Mesendoderm (in vitro differentiated cells): ENCODE results near the gene TBCC.

Experiments used
- DNase-seq: peaks from one replicate; pipeline ENCODE4 v3.0.0; 2013
- H2AK5ac ChIP-seq: 2 replicates; pipeline ENCODE4 v1.6.1; 2013; ENCODE audit warnings: low read length, inconsistent platforms
- H2BK120ac ChIP-seq: 2 replicates; pipeline ENCODE4 v1.6.1; 2013; ENCODE audit warnings: low read depth, mild to moderate bottlenecking, low read length, moderate library complexity, mixed read lengths
- H2BK15ac ChIP-seq: replicated peaks from 2 replicates; pipeline ENCODE4 v1.6.1; 2013; ENCODE audit warnings: low read depth, mild to moderate bottlenecking, moderate library complexity
- H2BK5ac ChIP-seq: 2 replicates; pipeline ENCODE4 v1.6.1; 2013; ENCODE audit warnings: low read length, inconsistent platforms
- H3K18ac ChIP-seq: 2 replicates; pipeline ENCODE4 v1.6.1; 2013; ENCODE audit warnings: mild to moderate bottlenecking, low read length, mixed read lengths
- H3K23ac ChIP-seq: one replicate; pipeline ENCODE4 v1.6.1; 2013; ENCODE audit warnings: low read length
- H3K27ac ChIP-seq: 2 replicates; pipeline ENCODE4 v1.5.1; 2013; ENCODE audit warnings: low read depth, mild to moderate bottlenecking, inconsistent platforms, low read length, moderate library complexity
- H3K27me3 ChIP-seq: 2 replicates; pipeline ENCODE4 v1.6.1; 2013; ENCODE audit warnings: low read length, control low read depth, mild to moderate bottlenecking, inconsistent platforms; ENCODE audit not compliant: insufficient read depth, poor library complexity
- H3K36me3 ChIP-seq: 2 replicates; pipeline ENCODE4 v1.6.1; 2013; ENCODE audit warnings: low read length, inconsistent platforms; ENCODE audit not compliant: control insufficient read depth, insufficient read depth
- H3K4ac ChIP-seq: one replicate; pipeline ENCODE4 v1.6.1; 2013; ENCODE audit warnings: low read depth, mild to moderate bottlenecking, low read length, moderate library complexity
- H3K4me1 ChIP-seq: 2 replicates; pipeline ENCODE4 v1.6.1; 2013; ENCODE audit warnings: low read depth, low read length, inconsistent platforms; ENCODE audit not compliant: control insufficient read depth
- H3K4me2 ChIP-seq: 2 replicates; pipeline ENCODE4 v1.6.1; 2013; ENCODE audit warnings: low read length
- H3K4me3 ChIP-seq: 2 replicates; pipeline ENCODE4 v1.5.1; 2013; ENCODE audit warnings: mild to moderate bottlenecking, low read length
- H3K56ac ChIP-seq: one replicate; pipeline ENCODE4 v1.6.1; 2013; ENCODE audit warnings: low read length
- H3K79me1 ChIP-seq: 2 replicates; pipeline ENCODE4 v1.6.1; 2013; ENCODE audit warnings: low read length, inconsistent platforms
- H3K79me2 ChIP-seq: 2 replicates; pipeline ENCODE4 v1.6.1; 2013; ENCODE audit warnings: mild to moderate bottlenecking, low read length; ENCODE audit not compliant: control insufficient read depth, insufficient read depth
- H3K9ac ChIP-seq: 2 replicates; pipeline ENCODE4 v1.6.1; 2013; ENCODE audit warnings: low read length, inconsistent platforms
- H4K5ac ChIP-seq: one replicate; pipeline ENCODE4 v1.6.1; 2013; ENCODE audit warnings: low read length
- H4K8ac ChIP-seq: one replicate; pipeline ENCODE4 v1.6.1; 2013; ENCODE audit warnings: low read depth, mild to moderate bottlenecking, control low read depth, low read length, moderate library complexity
- WGBS: extraction: QIAGEN DNeasy Blood & Tissue Kit; methylation state at CpG from one replicate; pipeline ENCODE4 v1.1.7; 2013; ENCODE audit warnings: low lambda C conversion rate, missing lambda C conversion rate; ENCODE audit not compliant: insufficient coverage; ENCODE audit errors: extremely low coverage; 5-methylcytosine and 5-hydroxymethylcytosine counted together

The TBCC gene

GRCh38 chr6:42746463-42747391, 824 bp upstream of the TBCC start:
- Histone ChIP-seq H3K4ac (peak overlapping the region; percentile 92), H3K79me1 (peaks cover 9% of the 10 kb centered on the region), H2AK5ac (no peak overlapping the region), H2BK5ac (peak overlapping the region; percentile 80), H3K36me3 (no peaks in the 10 kb centered on the region), H3K9ac (peak overlapping the region; percentile 89), H3K4me2 (peak overlapping the region; percentile 98), H4K8ac (peak overlapping the region; percentile 59), H3K4me3 (peak overlapping the region; percentile 82), H3K27ac (peak overlapping the region; percentile 99), H2BK15ac (no peak overlapping the region), H4K5ac (no peak overlapping the region), H3K23ac (peak overlapping the region; percentile 0), H3K18ac (peak overlapping the region; percentile 91), H3K27me3 (no peaks in the 10 kb centered on the region), H3K56ac (peak overlapping the region; percentile 95), H3K4me1 (peaks cover 2% of the 10 kb centered on the region), H2BK120ac (peak overlapping the region; percentile 86), H3K79me2 (peaks cover 17% of the 10 kb centered on the region)
- peak; percentile 98 for DNase-seq
- WGBS: no CpG with 5 or more reads among the region's 55 CpGs

- no peak overlapping the region for H2BK120ac ChIP-seq
- H3K4me3 ChIP-seq: peak overlapping the region; percentile 100
- no peak overlapping the region for H3K23ac ChIP-seq
- H3K4me2 ChIP-seq: peak overlapping the region; percentile 95
- H2BK5ac ChIP-seq: no peak overlapping the region
- H3K56ac ChIP-seq: peak overlapping the region; percentile 99
- no peak overlapping the region for H2BK15ac ChIP-seq
- DNase-seq: peak; percentile 54
- H3K4me1 ChIP-seq: peaks cover 2% of the 10 kb centered on the region
- H3K27ac ChIP-seq: peak overlapping the region; percentile 14
- no peaks in the 10 kb centered on the region for H3K36me3 ChIP-seq
- H3K18ac ChIP-seq: peak overlapping the region; percentile 23
- WGBS: no CpG with 5 or more reads among the region's 29 CpGs
- no peak overlapping the region for H4K8ac ChIP-seq
- peak overlapping the region; percentile 97 for H3K9ac ChIP-seq
- peaks cover 9% of the 10 kb centered on the region for H3K79me1 ChIP-seq
- H4K5ac ChIP-seq: no peak overlapping the region
- H3K4ac ChIP-seq: no peak overlapping the region
- peaks cover 17% of the 10 kb centered on the region for H3K79me2 ChIP-seq
- H3K27me3 ChIP-seq: no peaks in the 10 kb centered on the region
- H2AK5ac ChIP-seq: no peak overlapping the region
These were observed 742 bp downstream of the TBCC start for GRCh38 chr6:42745083-42745639.

GRCh38 chr6:42744351-42744893, 1.5 kb downstream of the TBCC start:
- Histone ChIP-seq H3K56ac (no peak overlapping the region), H3K27ac (no peak overlapping the region), H2AK5ac (no peak overlapping the region), H3K27me3 (no peaks in the 10 kb centered on the region), H3K4ac (no peak overlapping the region), H3K9ac (peak overlapping the region; percentile 97), H3K4me1 (peaks cover 2% of the 10 kb centered on the region), H3K79me2 (peaks cover 17% of the 10 kb centered on the region), H3K36me3 (no peaks in the 10 kb centered on the region), H3K18ac (no peak overlapping the region), H3K79me1 (peaks cover 9% of the 10 kb centered on the region), H4K5ac (no peak overlapping the region), H2BK120ac (no peak overlapping the region), H3K4me3 (peak overlapping the region; percentile 100), H2BK15ac (no peak overlapping the region), H4K8ac (no peak overlapping the region), H3K4me2 (peak overlapping the region; percentile 95), H2BK5ac (no peak overlapping the region), H3K23ac (no peak overlapping the region)
- no peak for DNase-seq
- no CpG with 5 or more reads among the region's 21 CpGs for WGBS

GRCh38 chr6:42742116-42742894, 3.6 kb downstream of the TBCC start:
- Histone ChIP-seq H3K4me1 (peaks cover 2% of the 10 kb centered on the region), H3K79me2 (peaks cover 17% of the 10 kb centered on the region), H2AK5ac (no peak overlapping the region), H3K27me3 (no peaks in the 10 kb centered on the region), H3K36me3 (no peaks in the 10 kb centered on the region), H2BK120ac (no peak overlapping the region), H4K8ac (no peak overlapping the region), H3K56ac (no peak overlapping the region), H2BK5ac (no peak overlapping the region), H3K27ac (no peak overlapping the region), H2BK15ac (no peak overlapping the region), H3K18ac (no peak overlapping the region), H3K4ac (no peak overlapping the region), H3K4me3 (no peak overlapping the region), H3K23ac (no peak overlapping the region), H3K79me1 (peaks cover 7% of the 10 kb centered on the region), H4K5ac (no peak overlapping the region), H3K4me2 (no peak overlapping the region), H3K9ac (no peak overlapping the region)
- DNase-seq: no peak
- WGBS: no CpG with 5 or more reads among the region's 5 CpGs

- Histone ChIP-seq H3K4me3 (no peak overlapping the region), H3K56ac (no peak overlapping the region), H4K8ac (no peak overlapping the region)
These were observed 5.2 kb downstream of the TBCC start for GRCh38 chr6:42740725-42741124.

More at GRCh38 chr6:42740725-42741124, 5.2 kb downstream of the TBCC start:
- H4K5ac ChIP-seq: no peak overlapping the region
- H3K79me2 ChIP-seq: peaks cover 17% of the 10 kb centered on the region
- H3K18ac ChIP-seq: no peak overlapping the region
- H3K4me1 ChIP-seq: peaks cover 2% of the 10 kb centered on the region
- no peak overlapping the region for H3K23ac ChIP-seq
- no peak overlapping the region for H2AK5ac ChIP-seq
- no peak overlapping the region for H3K9ac ChIP-seq
- no peak for DNase-seq
- H2BK5ac ChIP-seq: no peak overlapping the region
- no peak overlapping the region for H2BK120ac ChIP-seq
- no peak overlapping the region for H3K4ac ChIP-seq
- H3K27me3 ChIP-seq: no peaks in the 10 kb centered on the region
- H3K27ac ChIP-seq: no peak overlapping the region
- no CpG with 5 or more reads among the region's 3 CpGs for WGBS
- no peak overlapping the region for H3K4me2 ChIP-seq
- no peak overlapping the region for H2BK15ac ChIP-seq
- peaks cover 7% of the 10 kb centered on the region for H3K79me1 ChIP-seq
- no peaks in the 10 kb centered on the region for H3K36me3 ChIP-seq
